ENCODE data around the gene DUT.

- no peak for TF ChIP-seq CTCF (IDR thresholded peaks at IDR 0.05; ENCODE audit: low read depth, low read length, poor library complexity, severe bottlenecking)
- TF ChIP-seq EZH2phosphoT487 (IDR thresholded peaks at IDR 0.05; ENCODE audit: borderline replicate concordance, low read length) = no peak
Observed at GRCh38 chr15:48331796-48332641, 790 bp downstream of the DUT start.

All from DOHH2 (cell line).